Inflammatory macrophage (primary cell): ENCODE measurements around the gene PTPRG.
A peak's percentile ranks its signal among the peaks of the same experiment; 100 is the strongest.

Source experiments
- DNase-seq, 2 donors: peaks; one replicate each; pipeline ENCODE4 v3.0.0-alpha.2; 2020 to 2022

The PTPRG gene

DNA sequence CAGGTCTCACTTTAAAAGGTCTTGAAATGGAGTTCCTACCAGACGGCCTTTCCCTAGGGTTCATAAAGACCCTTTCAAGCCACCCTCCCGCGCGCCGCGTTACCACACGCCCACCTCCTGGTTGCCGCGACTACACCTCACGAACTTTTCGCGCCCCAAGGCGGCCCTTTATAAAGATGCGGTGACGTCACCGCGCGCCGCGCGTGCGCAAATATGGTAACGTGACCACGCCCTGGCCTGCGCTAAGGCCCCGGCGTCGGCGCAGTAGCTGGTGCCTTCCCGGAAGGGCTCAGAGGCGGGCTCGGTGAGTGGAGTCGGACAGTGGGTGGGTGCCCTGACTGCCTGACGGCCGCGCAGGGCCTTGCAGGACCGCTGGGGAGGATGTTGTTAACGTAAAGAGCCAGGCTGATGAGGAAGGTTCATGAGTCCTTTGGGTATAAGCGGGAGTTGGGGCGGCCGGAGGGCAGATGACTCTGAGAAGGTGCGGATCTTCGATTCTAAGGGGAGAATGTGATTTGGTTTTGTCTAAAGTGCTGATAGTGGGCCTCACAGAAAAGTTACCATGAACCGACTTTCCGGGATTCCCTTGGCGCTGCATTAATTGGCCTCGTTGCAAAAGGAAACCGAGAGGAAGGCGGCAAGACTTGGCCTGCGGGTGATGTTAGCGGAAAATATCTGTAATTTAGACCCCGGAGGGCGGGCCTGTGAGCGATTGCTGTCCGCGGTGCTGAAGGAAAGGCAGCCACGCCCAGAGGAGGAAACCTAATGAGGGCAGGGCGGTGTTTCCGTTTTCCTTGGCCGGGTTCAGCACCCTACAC, 757.6 kb downstream of the PTPRG start:
- peak; percentile 88 to 90 for DNase-seq

- DNase-seq = no peak
These were observed 758.3 kb downstream of the PTPRG start for GRCh38 chr3:62319570-62320243.

DNA sequence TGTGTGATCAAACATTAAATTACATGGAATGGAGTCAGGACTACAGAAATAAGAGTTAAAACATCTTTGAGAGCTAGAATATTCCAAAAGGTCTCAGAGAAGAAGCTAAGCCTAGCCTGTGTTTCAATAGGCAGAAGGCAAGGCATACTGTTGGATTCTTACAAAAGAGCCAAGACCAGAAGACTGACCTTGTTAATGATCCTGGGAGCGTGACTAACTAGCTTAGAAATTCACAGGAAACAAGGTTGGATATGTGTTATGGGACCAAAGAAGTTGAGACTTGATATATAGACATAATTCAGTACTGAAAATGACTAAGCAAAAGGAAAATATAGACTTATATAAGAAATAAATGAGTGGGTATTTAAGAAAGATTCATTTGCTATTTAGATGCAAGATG, 761.9 kb downstream of the PTPRG start:
- DNase-seq = no peak

GRCh38 chr3:62325896-62326295, 764.5 kb downstream of the PTPRG start:
- no peak for DNase-seq

GRCh38 chr3:62329971-62330370, 768.6 kb downstream of the PTPRG start:
- DNase-seq = no peak

DNA sequence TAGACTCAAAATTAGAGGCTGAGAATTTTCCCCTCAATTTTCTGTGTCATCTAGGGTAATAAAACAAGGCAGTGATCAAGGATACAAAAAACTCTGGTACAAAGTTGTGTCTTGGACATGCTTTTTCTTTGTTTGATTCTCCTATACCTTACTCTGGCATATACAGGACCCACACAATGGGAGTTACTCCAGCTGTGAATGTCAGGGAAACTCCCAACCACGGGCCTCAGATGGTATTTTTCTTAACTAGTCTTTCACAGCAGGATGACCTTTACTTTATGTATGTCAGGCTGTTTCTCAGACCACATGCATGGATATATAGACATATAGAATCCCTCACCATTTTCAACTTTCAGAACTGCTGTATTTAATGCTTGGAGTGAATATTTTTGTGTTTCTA, 770.6 kb downstream of the PTPRG start:
- no peak for DNase-seq

DNA sequence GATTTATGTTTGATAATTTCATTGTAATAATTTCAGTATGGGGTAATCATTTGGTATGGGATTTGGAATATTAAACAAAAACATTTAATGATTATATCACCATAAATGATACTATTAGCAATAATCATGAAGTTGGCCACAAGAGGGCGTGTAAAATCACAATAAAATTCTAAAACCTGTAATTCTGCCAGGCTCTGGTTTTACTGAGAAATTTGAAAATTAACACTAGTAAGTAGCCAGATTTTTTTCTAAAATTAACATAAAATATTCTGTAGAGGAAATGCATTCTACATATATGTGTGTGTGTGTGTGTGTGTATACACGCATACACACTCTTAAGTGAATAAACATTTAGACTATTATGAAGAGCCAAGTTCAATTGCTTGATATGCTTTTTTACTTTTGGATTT, 771.5 kb downstream of the PTPRG start:
- DNase-seq = no peak

GRCh38 chr3:62335196-62335595, 773.8 kb downstream of the PTPRG start:
- no peak for DNase-seq

GRCh38 chr3:62343755-62344154, 782.4 kb downstream of the PTPRG start:
- no peak for DNase-seq
